ENCODE results near the gene ASAP2. TPM values are rescaled to one million over a fixed set of nuclear protein-coding genes. Genes with fewer than 3 reads are reported as not detected.

ASAP2 gene
- total RNA-seq, 1 donor from 2014 or later, result 10.0 TPM

DNA sequence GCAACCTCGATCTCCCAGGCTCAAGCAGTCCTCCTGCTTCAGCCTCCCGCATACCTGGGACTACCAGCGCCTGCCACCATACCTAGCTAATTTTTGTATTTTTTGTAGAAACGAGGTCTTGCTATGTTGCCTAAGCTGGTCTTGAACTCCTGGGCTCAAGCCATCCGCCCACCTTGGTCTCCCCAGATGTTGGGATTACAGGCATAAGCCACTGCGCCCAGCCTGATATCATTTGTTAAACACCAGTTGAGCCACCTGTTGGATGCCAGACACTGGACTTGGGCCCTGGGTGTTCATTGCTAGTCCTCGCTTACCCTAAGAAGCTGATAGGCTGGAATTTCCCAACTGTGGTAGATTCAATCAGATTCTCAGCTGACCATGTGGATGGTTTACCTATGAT lies 136.9 kb downstream of the ASAP2 start:
- Histone ChIP-seq H3K4me3 (no peak overlapping the region), H3K27me3 (ENCODE audit: low read depth) (no peaks in the 10 kb centered on the region), H3K36me3 (peaks cover 32% of the 10 kb centered on the region), H3K27ac (replicated peaks) (no peak overlapping the region), H3K9me3 (replicated peaks) (no peaks in the 10 kb centered on the region), H3K4me1 (peaks cover 28% of the 10 kb centered on the region)
- TF ChIP-seq, protein P1, sequence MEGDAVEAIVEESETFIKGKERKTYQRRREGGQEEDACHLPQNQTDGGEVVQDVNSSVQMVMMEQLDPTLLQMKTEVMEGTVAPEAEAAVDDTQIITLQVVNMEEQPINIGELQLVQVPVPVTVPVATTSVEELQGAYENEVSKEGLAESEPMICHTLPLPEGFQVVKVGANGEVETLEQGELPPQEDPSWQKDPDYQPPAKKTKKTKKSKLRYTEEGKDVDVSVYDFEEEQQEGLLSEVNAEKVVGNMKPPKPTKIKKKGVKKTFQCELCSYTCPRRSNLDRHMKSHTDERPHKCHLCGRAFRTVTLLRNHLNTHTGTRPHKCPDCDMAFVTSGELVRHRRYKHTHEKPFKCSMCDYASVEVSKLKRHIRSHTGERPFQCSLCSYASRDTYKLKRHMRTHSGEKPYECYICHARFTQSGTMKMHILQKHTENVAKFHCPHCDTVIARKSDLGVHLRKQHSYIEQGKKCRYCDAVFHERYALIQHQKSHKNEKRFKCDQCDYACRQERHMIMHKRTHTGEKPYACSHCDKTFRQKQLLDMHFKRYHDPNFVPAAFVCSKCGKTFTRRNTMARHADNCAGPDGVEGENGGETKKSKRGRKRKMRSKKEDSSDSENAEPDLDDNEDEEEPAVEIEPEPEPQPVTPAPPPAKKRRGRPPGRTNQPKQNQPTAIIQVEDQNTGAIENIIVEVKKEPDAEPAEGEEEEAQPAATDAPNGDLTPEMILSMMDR (IDR thresholded peaks at IDR 0.05; ENCODE audit: borderline replicate concordance), result no peak
- intact Hi-C loops (cut with micrococcal nuclease), result no loop called here
- DNase-seq, result no peak

DNA sequence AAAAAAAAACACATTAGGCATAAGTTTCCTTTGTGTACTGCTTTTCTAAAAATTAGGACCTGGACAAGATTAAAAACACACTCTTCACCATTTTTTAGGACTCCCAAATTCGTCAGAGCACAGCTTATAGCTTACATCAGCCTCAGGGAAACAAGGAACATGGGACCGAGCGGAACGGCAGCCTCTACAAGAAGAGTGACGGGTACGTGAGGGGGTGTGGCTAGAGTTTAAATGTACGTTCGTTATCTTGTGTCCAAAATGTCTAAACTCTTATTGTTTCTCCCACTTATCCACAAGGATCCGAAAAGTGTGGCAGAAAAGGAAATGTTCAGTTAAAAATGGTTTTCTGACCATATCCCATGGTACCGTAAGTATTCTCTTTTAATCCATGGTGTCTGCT lies 137.8 kb downstream of the ASAP2 start:
- peaks cover 32% of the 10 kb centered on the region for H3K36me3 ChIP-seq

DNA sequence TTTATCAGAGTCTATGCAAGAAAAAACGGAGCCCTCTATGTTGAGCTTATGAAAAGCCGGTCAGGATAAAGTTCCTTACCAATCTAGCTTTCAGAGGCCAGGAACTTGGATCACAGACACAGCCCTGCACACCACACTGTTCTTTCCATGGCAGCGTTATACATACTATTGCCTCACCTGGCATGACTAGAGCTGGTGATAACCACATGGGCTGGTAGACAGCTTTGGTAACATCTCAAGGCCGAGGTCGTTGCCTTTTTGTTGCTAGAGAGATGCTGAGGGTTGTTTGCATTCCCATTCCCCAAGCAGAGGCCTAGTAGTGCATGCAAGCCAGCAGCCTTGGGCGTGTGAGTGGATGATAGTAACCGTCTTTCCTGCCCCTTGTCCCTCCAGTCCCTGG lies 138.7 kb downstream of the ASAP2 start:
- Histone ChIP-seq H3K4me3 (no peak overlapping the region), H3K4me1 (peaks cover 28% of the 10 kb centered on the region), H3K36me3 (peaks cover 34% of the 10 kb centered on the region), H3K27ac (replicated peaks) (no peak overlapping the region), H3K9me3 (replicated peaks) (no peaks in the 10 kb centered on the region), H3K27me3 (ENCODE audit: low read depth) (no peaks in the 10 kb centered on the region)
- DNase-seq, result no peak
- intact Hi-C loops (cut with micrococcal nuclease), result no loop called here
- TF ChIP-seq, protein P1 (IDR thresholded peaks at IDR 0.05; ENCODE audit: borderline replicate concordance), result no peak

More for the DNA sequence above, 137.8 kb downstream of the ASAP2 start:
- Histone ChIP-seq H3K4me3 (no peak overlapping the region), H3K27ac (replicated peaks) (no peak overlapping the region), H3K4me1 (peaks cover 28% of the 10 kb centered on the region), H3K27me3 (ENCODE audit: low read depth) (no peaks in the 10 kb centered on the region), H3K9me3 (replicated peaks) (no peaks in the 10 kb centered on the region)
- DNase-seq, result no peak
- intact Hi-C loops (cut with micrococcal nuclease), result no loop called here
- TF ChIP-seq, protein P1 (IDR thresholded peaks at IDR 0.05; ENCODE audit: borderline replicate concordance), result no peak

DNA sequence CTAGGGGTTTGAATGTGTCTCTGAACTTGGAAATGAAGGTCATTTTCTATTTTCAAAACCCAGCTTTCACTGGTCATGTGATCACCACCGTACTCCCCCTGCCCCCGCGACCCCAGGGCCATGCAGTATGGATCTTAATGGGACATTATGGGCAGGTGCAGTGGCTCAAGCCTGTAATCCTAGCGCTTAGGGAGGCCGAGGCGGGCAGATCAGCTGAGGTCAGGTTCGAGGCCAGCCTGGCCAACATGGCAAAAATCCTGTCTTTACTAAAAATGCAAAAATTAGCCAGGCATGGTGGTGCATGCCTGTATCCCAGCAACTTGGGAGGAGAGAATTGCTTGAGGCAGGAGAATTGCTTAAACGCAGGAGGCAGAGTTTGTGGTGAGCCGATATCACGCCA lies 139.4 kb downstream of the ASAP2 start:
- H3K9me3 ChIP-seq (replicated peaks), result no peaks in the 10 kb centered on the region
- DNase-seq, result no peak
- no peak overlapping the region for H3K4me3 ChIP-seq
- peaks cover 38% of the 10 kb centered on the region for H3K36me3 ChIP-seq
- intact Hi-C loops (cut with micrococcal nuclease), result no loop called here
- TF ChIP-seq, protein P1 (IDR thresholded peaks at IDR 0.05; ENCODE audit: borderline replicate concordance), result no peak
- peaks cover 28% of the 10 kb centered on the region for H3K4me1 ChIP-seq
- no peak overlapping the region for H3K27ac ChIP-seq (replicated peaks)
- H3K27me3 ChIP-seq (ENCODE audit: low read depth), result no peaks in the 10 kb centered on the region

DNA sequence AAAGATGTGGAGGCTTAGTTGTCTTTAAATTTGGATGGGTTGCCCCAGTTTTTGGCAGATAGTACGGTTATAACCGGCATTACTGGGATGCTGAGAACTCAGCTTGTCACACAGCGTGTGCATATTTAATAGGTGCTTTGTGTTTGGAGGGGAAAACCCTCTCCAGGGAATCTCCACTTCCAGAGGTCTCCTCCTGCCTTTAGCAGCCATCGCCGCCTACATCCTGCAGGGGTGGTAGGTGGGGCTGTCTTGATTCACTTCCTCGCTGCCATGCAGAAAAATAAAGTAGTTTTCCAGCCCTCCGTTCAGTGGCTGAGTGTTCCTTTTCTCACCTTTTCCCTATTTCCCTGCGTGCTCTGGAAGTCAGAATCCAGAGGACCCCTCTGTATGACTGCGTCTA lies 140.3 kb downstream of the ASAP2 start:
- TF ChIP-seq, protein P1 (IDR thresholded peaks at IDR 0.05; ENCODE audit: borderline replicate concordance), result no peak
- Histone ChIP-seq H3K9me3 (replicated peaks) (no peaks in the 10 kb centered on the region), H3K27me3 (ENCODE audit: low read depth) (no peaks in the 10 kb centered on the region), H3K4me1 (peaks cover 28% of the 10 kb centered on the region), H3K27ac (replicated peaks) (peak overlapping the region; percentile 73), H3K36me3 (peaks cover 44% of the 10 kb centered on the region), H3K4me3 (no peak overlapping the region)
- DNase-seq, result no peak
- intact Hi-C loops (cut with micrococcal nuclease), result no loop called here
